Measurements from ENCODE around the gene SGMS2.
"Not testable (repeated sequence)": the region's sequence is repeated elsewhere in the genome, so short reads cannot be mapped to it uniquely, and the experiment has no call there.

GRCh38 chr4:107925713-107926112 is 101.0 kb downstream of the SGMS2 start:
- TF ChIP-seq, protein P1, sequence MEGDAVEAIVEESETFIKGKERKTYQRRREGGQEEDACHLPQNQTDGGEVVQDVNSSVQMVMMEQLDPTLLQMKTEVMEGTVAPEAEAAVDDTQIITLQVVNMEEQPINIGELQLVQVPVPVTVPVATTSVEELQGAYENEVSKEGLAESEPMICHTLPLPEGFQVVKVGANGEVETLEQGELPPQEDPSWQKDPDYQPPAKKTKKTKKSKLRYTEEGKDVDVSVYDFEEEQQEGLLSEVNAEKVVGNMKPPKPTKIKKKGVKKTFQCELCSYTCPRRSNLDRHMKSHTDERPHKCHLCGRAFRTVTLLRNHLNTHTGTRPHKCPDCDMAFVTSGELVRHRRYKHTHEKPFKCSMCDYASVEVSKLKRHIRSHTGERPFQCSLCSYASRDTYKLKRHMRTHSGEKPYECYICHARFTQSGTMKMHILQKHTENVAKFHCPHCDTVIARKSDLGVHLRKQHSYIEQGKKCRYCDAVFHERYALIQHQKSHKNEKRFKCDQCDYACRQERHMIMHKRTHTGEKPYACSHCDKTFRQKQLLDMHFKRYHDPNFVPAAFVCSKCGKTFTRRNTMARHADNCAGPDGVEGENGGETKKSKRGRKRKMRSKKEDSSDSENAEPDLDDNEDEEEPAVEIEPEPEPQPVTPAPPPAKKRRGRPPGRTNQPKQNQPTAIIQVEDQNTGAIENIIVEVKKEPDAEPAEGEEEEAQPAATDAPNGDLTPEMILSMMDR (IDR thresholded peaks at IDR 0.05): not testable (repeated sequence)
- not testable (repeated sequence) for TF ChIP-seq POLR2A (IDR thresholded peaks at IDR 0.05)
